Frontal cortex (tissue), 4 donors: ENCODE results near the gene AGT. TPM values are rescaled to one million over a fixed set of nuclear protein-coding genes. Genes with fewer than 3 reads are reported as not detected.

Experiments
- DNase-seq, 2 donors: peaks; one replicate each; pipeline ENCODE4 v3.0.0; 2012; ENCODE audit warnings: low spot score in 2 of 2
- FAIRE-seq: peaks from 2 replicates; lab custom pipeline; 2012; peaks lifted over from hg19 to GRCh38; lab: Jason Lieb, UNC
- total RNA-seq: library from RNA; depleted of rRNA; stranded (reverse); fragments of >200 nt; gene quantifications from one replicate; pipeline ENCODE4 v1.2.3, GENCODE V29; 2014
- donor health status: control.
- donor health status: control.
- donor health status: control.

AGT gene
- total RNA-seq = 4.1 TPM

DNA sequence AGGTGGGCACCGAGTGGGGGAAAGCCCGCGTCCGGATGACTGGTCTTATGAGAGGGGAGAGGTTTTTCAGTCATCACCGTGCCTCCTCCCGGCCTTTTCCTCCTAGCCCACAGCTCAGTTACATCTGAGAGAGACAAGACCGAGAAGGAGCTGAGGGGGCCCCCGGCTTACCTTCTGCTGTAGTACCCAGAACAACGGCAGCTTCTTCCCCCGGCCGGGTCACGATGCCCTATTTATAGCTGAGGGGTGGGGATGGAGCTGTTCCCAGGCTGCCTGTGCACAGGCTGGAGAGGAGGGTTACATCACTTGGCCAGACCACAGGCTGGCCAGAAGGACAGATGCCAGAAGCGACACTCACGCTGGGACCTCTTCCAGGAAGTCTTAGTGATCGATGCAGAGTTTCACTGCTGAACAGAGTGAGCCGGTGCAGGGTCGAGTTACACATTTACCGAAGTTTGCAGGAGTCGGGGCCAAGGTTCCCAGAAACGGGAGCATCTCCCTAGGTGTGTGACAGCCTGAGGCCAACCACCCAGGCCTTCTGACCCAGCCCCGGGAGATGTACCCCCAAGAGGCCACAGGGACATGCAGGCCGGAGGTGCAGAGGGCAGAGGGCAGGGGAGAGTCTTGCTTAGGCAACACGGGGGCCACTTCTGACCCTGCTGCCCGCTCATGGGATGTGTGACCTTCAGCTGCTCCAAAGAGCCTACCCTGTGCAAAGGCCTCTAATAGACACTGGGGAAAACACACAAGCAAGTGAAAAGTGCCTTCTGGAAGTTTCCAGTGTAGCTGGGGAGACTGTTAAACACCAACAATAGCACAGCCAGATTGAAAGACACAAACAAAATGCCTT is at the start of gene AGT:
Gene AGT, minus strand, starts transcription at position 208 of the 850 bp plus-strand sequence. CDS start 3,299 bp downstream, outside the sequence.
- FAIRE-seq = no peak
- peak; percentile 56 to 81 for DNase-seq

DNA sequence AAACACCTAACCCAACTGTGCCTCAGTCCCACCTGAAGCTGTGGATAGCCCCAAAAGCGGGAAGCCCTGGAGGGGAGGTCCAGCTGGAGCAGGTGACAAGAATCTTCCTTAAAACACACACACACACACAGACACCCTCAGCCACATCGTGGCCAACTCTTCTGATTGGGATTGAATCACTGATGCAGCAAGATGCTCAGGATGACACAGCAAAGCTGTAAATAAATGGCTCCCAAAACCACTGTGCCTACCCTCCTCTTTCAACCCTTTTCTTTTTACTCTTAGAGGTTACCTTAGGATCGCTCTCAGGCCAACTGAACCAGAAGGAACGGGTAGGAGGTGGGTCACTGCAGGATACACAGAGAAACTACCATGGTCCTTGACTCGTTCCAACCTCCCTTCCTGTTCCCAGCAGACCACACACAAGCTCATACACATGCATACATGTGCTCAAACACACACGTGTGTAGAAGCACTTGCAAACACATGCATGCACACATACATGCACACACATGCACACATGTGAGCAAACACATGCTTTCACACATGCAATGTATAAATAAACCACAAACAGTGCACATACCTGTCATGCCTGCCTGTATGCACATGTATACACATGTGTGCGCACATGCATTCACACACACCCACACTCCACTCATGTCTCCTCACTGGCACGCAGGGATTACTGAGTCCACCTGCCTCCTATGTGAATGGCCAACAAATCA is 47.7 kb upstream of the AGT start:
- FAIRE-seq (no peak), DNase-seq (no peak)

DNA sequence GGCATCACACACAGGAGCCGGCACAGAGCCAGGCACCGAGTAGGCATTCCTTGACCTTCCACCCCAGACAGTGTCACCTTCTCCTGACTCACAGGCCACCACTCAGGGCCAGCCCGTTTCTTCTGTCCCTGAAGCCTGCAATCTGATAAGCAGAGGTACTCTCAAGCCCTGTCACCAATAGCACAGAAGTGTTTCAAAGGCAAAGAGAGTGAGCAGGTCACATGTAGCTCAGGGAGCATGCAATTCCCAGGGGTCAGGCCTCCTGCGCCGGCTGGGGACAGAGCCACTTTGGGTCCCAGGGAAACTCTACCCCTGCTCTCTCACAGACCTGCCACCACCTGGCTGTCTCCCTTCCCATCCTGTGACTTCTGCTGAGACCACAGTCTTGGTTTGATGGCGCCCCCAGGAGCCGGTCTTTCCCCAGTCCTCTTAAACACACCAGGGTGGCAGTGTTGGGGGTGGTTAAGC is 46.5 kb upstream of the AGT start:
- DNase-seq (no peak), FAIRE-seq (no peak)

- FAIRE-seq = no peak
- DNase-seq = no peak
Observed at GRCh38 chr1:230759369-230760065, 45.6 kb upstream of the AGT start.

DNA sequence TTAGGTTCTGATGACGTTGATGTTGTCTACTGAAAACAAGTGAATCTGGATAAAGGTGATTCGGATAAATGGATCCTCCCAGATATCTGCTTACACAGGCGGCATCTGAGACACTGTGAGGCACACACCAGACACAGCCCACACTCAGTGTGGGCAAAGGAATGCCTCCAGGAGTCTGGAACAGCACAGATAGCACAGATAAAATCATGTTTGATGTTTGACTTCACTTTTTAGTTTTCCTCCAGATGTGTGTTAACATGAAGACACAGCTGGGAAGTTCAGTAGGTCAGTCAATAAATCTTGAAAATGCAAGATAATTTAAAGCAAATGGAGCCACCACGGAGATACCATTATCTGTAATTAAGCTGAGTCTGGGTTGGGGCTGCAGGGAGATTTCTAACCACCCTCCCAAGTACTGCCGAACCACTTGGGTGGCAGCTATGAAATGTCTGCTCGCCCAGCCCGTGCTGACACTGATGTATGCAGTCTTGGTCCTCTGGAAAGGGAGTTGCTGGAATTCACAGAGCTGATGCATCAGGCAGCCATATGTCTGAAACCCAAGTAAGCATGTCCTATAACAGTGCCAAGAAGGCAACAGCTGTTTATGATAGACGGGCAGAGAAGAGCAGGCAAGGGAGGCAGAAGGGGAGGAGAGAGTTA is 44.9 kb upstream of the AGT start:
- DNase-seq (no peak), FAIRE-seq (no peak)

- DNase-seq (no peak), FAIRE-seq (no peak)
Observed at GRCh38 chr1:230757856-230758708, 44.2 kb upstream of the AGT start.

DNA sequence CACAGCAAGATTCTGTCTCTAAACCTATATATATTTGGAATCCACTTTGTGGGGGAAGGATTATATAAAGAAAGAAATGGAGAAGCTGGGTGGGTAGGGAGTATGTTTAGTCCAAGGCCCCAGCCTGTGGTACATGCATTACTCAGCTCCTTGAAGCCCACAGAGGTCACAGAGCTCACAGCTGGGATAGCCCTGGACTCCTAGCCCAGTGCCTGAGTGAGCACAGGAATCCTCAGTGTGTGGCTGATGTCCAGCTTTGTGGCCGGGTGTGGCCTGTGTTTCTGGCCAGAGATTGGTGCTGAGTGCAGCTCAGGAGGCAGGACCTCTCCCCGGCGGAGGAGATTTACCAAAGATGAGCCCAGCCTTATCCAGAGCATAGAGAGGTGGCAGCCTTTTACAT is 40.9 kb upstream of the AGT start:
- DNase-seq (no peak), FAIRE-seq (no peak)

DNA sequence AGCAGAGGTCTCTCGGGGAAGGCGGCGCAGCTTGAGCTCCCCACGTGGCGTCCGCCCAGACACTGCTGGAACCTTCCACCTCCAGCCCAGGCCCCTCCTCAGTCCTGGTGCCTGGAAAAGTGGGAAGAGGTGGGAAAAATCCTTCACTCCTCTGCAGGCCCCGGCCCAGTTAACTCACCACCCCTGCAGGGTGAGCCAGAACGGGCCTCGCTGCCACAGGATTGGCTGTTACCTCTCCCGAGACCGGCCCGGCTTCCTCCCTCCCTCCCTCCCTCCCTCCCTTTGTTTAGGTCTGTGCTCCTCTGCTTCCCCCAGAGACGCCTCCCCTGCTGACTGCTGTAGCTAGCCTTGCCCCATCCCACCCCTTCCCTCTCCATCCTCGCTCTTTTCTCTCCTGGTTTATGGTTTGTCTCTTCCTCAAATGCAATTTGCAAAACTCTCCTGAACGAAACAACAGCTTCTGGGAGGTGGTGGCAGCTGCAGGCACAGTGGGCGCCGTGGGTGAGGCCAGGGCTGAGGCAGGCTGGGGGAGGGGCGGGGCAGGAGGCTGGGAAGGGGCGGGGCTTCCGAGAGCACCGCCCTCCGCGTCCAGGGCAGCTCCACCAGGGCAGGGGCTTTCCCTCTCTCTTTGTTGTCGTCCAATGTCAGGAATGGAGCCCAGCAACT is 39.8 kb upstream of the AGT start:
- FAIRE-seq (no peak), DNase-seq (peak; percentile 33 to 44)

DNA sequence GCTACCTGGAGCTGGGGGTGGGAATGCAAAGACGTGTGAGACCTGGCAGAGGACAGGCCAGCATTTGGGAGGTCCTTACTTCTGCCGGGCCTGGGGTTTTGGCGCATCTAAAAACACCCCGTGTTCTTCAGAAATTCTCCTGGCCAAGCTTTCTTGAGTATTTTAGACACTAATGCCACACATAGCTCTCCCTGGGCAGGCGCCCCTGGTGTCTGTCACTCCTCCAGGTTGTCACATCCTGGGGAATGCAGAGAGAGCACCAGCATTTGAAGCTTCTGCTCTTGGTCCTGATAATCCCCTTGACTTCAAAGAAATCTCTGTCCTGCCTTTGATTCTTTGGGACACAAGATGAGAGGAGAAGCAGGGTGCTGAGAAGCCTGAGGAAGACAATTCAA is 39.3 kb upstream of the AGT start:
- FAIRE-seq (no peak), DNase-seq (peak in 1 of 2 donors; percentile 24)

DNA sequence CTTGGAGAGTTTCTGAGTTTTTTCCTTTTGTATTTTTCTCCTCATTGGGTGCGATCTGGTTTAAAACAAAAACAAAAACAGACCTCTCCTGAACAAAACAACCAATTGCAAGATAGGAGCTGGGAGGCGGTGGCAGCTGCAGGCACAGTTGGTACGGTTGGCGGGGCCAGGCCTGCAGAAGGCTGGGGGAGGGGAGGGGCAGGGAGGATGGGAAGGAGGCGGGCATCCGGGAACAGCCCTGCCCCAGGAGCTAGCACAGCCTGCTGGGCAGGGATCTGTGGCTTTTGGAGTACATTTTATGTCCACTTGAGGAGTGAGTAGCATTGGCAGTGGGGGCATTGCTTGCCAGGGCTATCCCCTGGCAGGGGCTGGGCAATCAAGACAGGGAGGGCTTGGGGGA is 38.5 kb upstream of the AGT start:
- DNase-seq = peak; percentile 57 to 63

GRCh38 chr1:230750986-230751625 is 37.2 kb upstream of the AGT start:
- DNase-seq (no peak), FAIRE-seq (no peak)

More for the DNA sequence above, 38.5 kb upstream of the AGT start:
- FAIRE-seq = no peak

GRCh38 chr1:230750576-230750975 is 36.7 kb upstream of the AGT start:
- no peak for FAIRE-seq

DNA sequence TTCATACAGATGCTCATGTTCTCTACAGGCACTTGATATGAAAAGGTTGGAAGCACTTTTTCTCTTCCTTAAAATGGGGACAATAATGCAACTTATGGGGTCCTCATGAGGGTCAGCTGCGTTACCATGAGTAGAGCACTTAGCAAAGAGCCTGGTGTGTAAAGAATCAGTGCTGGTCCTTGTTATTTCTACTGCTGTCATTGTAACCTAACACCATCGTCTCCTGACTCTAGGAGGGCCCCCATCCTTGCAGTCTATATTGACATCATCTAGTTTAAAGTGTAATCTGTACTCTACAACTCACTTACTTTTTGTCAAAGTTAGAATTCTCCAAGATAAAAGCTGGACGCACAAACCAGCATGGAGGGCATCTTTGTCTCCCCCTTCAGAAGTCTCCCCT is 35.7 kb upstream of the AGT start:
- no peak for FAIRE-seq

More at GRCh38 chr1:230750576-230750975, 36.7 kb upstream of the AGT start:
- DNase-seq = no peak

DNA sequence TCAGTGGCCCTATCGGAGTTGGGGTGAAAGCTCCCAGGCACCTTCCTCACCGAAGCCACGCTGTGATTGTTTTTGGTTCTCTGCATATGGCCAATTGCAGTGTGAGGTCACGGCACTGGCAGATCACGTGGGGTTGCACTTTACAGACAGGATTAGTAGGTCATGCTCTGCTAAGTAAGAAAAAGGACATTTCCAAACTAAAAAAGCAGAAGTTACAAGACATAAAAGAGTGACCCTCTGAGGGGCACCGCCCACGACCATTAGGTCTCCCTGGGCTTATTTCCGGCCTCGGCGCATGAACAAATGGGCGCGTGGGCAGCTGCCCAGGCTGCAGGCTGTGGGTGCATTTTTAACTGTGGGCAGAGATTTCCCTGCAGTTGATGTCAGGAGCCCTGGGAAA is 35.2 kb upstream of the AGT start:
- no peak for DNase-seq
- no peak for FAIRE-seq

More for the DNA sequence above, 35.7 kb upstream of the AGT start:
- DNase-seq = no peak

GRCh38 chr1:230747890-230748800 is 34.2 kb upstream of the AGT start:
- FAIRE-seq (no peak), DNase-seq (no peak)

GRCh38 chr1:230747127-230747730 is 33.3 kb upstream of the AGT start, which contains the start of gene CAPN9:
Gene CAPN9 (plus strand): TSS chr1:230747388. CDS start chr1:230747497, 109 bp downstream.
- no peak for FAIRE-seq
- no peak for DNase-seq
